WTC11 (cell line): ENCODE results near the gene IL1RAPL1. TPM values are rescaled to one million over a fixed set of nuclear protein-coding genes. Genes with fewer than 3 reads are reported as not detected.

Experiments used
- ATAC-seq: fragments of 200-7000 bp; cut with Tn5 transposase; 2 replicates; pipeline ENCODE4 v1.10.0; 2021; ENCODE audit warnings: mild to moderate bottlenecking, moderate library complexity
- CTCF ChIA-PET: fragments of 300-600 bp; sonication (Branson Sonifier 250); formaldehyde crosslinking; loops from one replicate; lab custom pipeline; 2021; ENCODE audit warnings: antibody characterized with exemption; lab: Charles Lee
- POLR2A ChIA-PET: fragments of 350-600 bp; sonication (Branson Sonifier 250); formaldehyde crosslinking; loops from one replicate; lab custom pipeline; 2021; ENCODE audit warnings: antibody characterized with exemption; lab: Charles Lee
- DNase-seq: peaks from one replicate; pipeline ENCODE4 v3.0.0; 2021; ENCODE audit warnings: low spot score
- H3K27ac Mint-ChIP-seq: 2 replicates; pipeline ENCODE4 v1.8.0; 2021; ENCODE audit warnings: mixed read lengths
- H3K27me3 Mint-ChIP-seq: 2 replicates; pipeline ENCODE4 v1.8.0; 2021; ENCODE audit warnings: low read depth, mild to moderate bottlenecking, moderate library complexity, mixed read lengths
- H3K36me3 Mint-ChIP-seq: 2 replicates; pipeline ENCODE4 v1.8.0; 2021; ENCODE audit warnings: mixed read lengths
- H3K4me1 Mint-ChIP-seq: 2 replicates; pipeline ENCODE4 v1.8.0; 2022; ENCODE audit warnings: mixed read lengths
- H3K4me3 Mint-ChIP-seq: 2 replicates; pipeline ENCODE4 v1.8.0; 2021; ENCODE audit warnings: mild to moderate bottlenecking, moderate library complexity, mixed read lengths
- H3K9me3 Mint-ChIP-seq: 2 replicates; pipeline ENCODE4 v1.8.0; 2021; ENCODE audit warnings: mixed read lengths
- CBFB ChIP-seq: sonication (generic); formaldehyde crosslinking; IDR thresholded peaks from 2 replicates; pipeline ENCODE4 v1.8.1; 2022; ENCODE audit warnings: mild to moderate bottlenecking, low read depth, missing genetic modification reagents
- GRHL2 ChIP-seq: fragments of 250-450 bp; sonication (Bioruptor Pico); IDR thresholded peaks from 2 replicates; pipeline ENCODE4 v1.8.0; 2022; ENCODE audit warnings: mild to moderate bottlenecking, moderate library complexity; ENCODE audit not compliant: insufficient replicate concordance, severe bottlenecking
- IRF2 ChIP-seq: sonication (generic); formaldehyde crosslinking; IDR thresholded peaks from 2 replicates; pipeline ENCODE4 v1.8.0; 2022; ENCODE audit warnings: low read depth, missing genetic modification reagents, borderline replicate concordance
- JAZF1 ChIP-seq: fragments of 250-450 bp; sonication (Bioruptor Pico); IDR thresholded peaks from 2 replicates; pipeline ENCODE4 v1.9.0; 2021; ENCODE audit warnings: moderate library complexity, mild to moderate bottlenecking, inconsistent platforms
- NFYB ChIP-seq: sonication (generic); formaldehyde crosslinking; conservative IDR thresholded peaks from 2 replicates; pipeline ENCODE4 v1.8.0; 2022; ENCODE audit warnings: low read depth, missing genetic modification reagents
- NR1H2 ChIP-seq: sonication (generic); formaldehyde crosslinking; IDR thresholded peaks from 2 replicates; pipeline ENCODE4 v1.9.0; 2021; ENCODE audit warnings: mild to moderate bottlenecking, moderate library complexity, missing genetic modification reagents
- RELA ChIP-seq: sonication (generic); formaldehyde crosslinking; IDR thresholded peaks from 2 replicates; pipeline ENCODE4 v1.8.1; 2022; ENCODE audit warnings: missing genetic modification reagents, mild to moderate bottlenecking, borderline replicate concordance
- ZBTB21 ChIP-seq: sonication (generic); formaldehyde crosslinking; IDR thresholded peaks from 2 replicates; pipeline ENCODE4 v1.8.1; 2023; ENCODE audit warnings: mild to moderate bottlenecking, missing genetic modification reagents, borderline replicate concordance
- ZNF219 ChIP-seq: sonication (generic); formaldehyde crosslinking; IDR thresholded peaks from 2 replicates; pipeline ENCODE4 v1.8.0; 2023; ENCODE audit warnings: missing genetic modification reagents, mild to moderate bottlenecking, borderline replicate concordance
- ZNF263 ChIP-seq: sonication (generic); formaldehyde crosslinking; IDR thresholded peaks from 2 replicates; pipeline ENCODE4 v1.8.1; 2022; ENCODE audit warnings: low read depth, mild to moderate bottlenecking, moderate library complexity, missing genetic modification reagents
- ZNF281 ChIP-seq: sonication (generic); formaldehyde crosslinking; IDR thresholded peaks from 2 replicates; pipeline ENCODE4 v1.8.0; 2023; ENCODE audit warnings: mild to moderate bottlenecking, missing genetic modification reagents
- total RNA-seq: library from RNA; stranded (reverse); gene quantifications from 3 replicates; pipeline ENCODE4 v1.2.3, GENCODE V29; 2021
- TF ChIP-seq, protein P1 (sequence below): sonication (generic); formaldehyde crosslinking; conservative IDR thresholded peaks from 2 replicates; pipeline ENCODE4 v1.8.1; 2023; ENCODE audit warnings: mild to moderate bottlenecking, low read depth, missing genetic modification reagents, moderate library complexity
- TF ChIP-seq, protein P2 (sequence below): sonication (generic); formaldehyde crosslinking; IDR thresholded peaks from 2 replicates; pipeline ENCODE4 v1.8.1; 2023; ENCODE audit warnings: mild to moderate bottlenecking, missing genetic modification reagents, moderate library complexity
- TF ChIP-seq, protein P3 (sequence below): sonication (generic); formaldehyde crosslinking; IDR thresholded peaks from 2 replicates; pipeline ENCODE4 v1.8.1; 2023; ENCODE audit warnings: mild to moderate bottlenecking, missing genetic modification reagents
- TF ChIP-seq, protein P4 (sequence below): fragments of 250-450 bp; sonication (Bioruptor Pico); IDR thresholded peaks from 2 replicates; pipeline ENCODE4 v1.9.0; 2021; ENCODE audit warnings: mild to moderate bottlenecking

The IL1RAPL1 gene
- total RNA-seq, 1 experiment from 2014 or later: 0.13 TPM

DNA sequence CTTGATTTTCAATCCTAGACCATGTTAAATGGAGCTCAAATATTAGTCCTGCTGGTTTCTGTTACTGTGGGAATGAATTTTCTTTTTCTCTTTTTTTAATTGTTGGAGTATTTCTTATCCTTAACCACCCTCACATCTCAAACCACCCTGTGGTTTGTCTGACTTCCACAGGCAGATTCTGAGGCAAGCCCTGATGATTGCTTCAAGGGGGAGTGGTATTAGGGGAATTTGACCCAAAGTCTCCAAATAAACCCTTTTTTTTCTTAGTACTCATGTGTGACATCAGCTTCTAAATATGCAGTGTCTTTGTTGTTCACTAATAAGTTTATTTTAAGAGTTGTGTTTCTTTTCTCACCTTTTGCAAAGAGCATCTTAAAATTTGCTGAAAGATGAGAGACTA is 810.3 kb downstream of the IL1RAPL1 start (continued):
- TF ChIP-seq GRHL2 (CRISPR knock-in tag) (no peak), CBFB (CRISPR knock-in tag) (no peak)
- TF ChIP-seq, protein P1, sequence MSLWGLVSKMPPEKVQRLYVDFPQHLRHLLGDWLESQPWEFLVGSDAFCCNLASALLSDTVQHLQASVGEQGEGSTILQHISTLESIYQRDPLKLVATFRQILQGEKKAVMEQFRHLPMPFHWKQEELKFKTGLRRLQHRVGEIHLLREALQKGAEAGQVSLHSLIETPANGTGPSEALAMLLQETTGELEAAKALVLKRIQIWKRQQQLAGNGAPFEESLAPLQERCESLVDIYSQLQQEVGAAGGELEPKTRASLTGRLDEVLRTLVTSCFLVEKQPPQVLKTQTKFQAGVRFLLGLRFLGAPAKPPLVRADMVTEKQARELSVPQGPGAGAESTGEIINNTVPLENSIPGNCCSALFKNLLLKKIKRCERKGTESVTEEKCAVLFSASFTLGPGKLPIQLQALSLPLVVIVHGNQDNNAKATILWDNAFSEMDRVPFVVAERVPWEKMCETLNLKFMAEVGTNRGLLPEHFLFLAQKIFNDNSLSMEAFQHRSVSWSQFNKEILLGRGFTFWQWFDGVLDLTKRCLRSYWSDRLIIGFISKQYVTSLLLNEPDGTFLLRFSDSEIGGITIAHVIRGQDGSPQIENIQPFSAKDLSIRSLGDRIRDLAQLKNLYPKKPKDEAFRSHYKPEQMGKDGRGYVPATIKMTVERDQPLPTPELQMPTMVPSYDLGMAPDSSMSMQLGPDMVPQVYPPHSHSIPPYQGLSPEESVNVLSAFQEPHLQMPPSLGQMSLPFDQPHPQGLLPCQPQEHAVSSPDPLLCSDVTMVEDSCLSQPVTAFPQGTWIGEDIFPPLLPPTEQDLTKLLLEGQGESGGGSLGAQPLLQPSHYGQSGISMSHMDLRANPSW: no peak
- TF ChIP-seq, protein P2, sequence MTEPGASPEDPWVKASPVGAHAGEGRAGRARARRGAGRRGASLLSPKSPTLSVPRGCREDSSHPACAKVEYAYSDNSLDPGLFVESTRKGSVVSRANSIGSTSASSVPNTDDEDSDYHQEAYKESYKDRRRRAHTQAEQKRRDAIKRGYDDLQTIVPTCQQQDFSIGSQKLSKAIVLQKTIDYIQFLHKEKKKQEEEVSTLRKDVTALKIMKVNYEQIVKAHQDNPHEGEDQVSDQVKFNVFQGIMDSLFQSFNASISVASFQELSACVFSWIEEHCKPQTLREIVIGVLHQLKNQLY (CRISPR knock-in tag): no peak

GRCh38 chrX:29407357-29407756 is 820.1 kb downstream of the IL1RAPL1 start:
- no peak overlapping the region for H3K4me3 Mint-ChIP-seq
- DNase-seq (no peak), ATAC-seq (no peak)
- H3K27me3 Mint-ChIP-seq: no peaks in the 10 kb centered on the region
- CTCF ChIA-PET: no interaction called here
- H3K4me1 Mint-ChIP-seq: peaks cover 4% of the 10 kb centered on the region
- POLR2A ChIA-PET: no interaction called here
- TF ChIP-seq IRF2 (CRISPR knock-in tag): no peak
- no peak for TF ChIP-seq ZNF263 (CRISPR knock-in tag)
- TF ChIP-seq ZNF281: no peak
- no peak for TF ChIP-seq RELA (CRISPR knock-in tag)
- TF ChIP-seq ZBTB21 (CRISPR knock-in tag): no peak
- TF ChIP-seq, protein P3, sequence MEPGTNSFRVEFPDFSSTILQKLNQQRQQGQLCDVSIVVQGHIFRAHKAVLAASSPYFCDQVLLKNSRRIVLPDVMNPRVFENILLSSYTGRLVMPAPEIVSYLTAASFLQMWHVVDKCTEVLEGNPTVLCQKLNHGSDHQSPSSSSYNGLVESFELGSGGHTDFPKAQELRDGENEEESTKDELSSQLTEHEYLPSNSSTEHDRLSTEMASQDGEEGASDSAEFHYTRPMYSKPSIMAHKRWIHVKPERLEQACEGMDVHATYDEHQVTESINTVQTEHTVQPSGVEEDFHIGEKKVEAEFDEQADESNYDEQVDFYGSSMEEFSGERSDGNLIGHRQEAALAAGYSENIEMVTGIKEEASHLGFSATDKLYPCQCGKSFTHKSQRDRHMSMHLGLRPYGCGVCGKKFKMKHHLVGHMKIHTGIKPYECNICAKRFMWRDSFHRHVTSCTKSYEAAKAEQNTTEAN (CRISPR knock-in tag): no peak
- TF ChIP-seq JAZF1: no peak
- TF ChIP-seq, protein P4, sequence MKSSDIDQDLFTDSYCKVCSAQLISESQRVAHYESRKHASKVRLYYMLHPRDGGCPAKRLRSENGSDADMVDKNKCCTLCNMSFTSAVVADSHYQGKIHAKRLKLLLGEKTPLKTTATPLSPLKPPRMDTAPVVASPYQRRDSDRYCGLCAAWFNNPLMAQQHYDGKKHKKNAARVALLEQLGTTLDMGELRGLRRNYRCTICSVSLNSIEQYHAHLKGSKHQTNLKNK: no peak
- no peak for TF ChIP-seq NFYB (CRISPR knock-in tag)
- no peak for TF ChIP-seq NR1H2 (CRISPR knock-in tag)
- TF ChIP-seq, protein P2 (CRISPR knock-in tag): no peak
- TF ChIP-seq ZNF219 (CRISPR knock-in tag): no peak
- TF ChIP-seq, all 79 proteins: peak for 0
- Mint-ChIP-seq H3K9me3 (no peaks in the 10 kb centered on the region), H3K27ac (no peak overlapping the region), H3K36me3 (no peaks in the 10 kb centered on the region)
